Measurements from ENCODE around the gene FBXO40. TPM values are rescaled to one million over a fixed set of nuclear protein-coding genes. Genes with fewer than 3 reads are reported as not detected.

Gene FBXO40
- total RNA-seq, 1 donor from 2014 or later = not detected

- no peak overlapping the region for H3K4me3 Mint-ChIP-seq
- TF ChIP-seq, protein P1, sequence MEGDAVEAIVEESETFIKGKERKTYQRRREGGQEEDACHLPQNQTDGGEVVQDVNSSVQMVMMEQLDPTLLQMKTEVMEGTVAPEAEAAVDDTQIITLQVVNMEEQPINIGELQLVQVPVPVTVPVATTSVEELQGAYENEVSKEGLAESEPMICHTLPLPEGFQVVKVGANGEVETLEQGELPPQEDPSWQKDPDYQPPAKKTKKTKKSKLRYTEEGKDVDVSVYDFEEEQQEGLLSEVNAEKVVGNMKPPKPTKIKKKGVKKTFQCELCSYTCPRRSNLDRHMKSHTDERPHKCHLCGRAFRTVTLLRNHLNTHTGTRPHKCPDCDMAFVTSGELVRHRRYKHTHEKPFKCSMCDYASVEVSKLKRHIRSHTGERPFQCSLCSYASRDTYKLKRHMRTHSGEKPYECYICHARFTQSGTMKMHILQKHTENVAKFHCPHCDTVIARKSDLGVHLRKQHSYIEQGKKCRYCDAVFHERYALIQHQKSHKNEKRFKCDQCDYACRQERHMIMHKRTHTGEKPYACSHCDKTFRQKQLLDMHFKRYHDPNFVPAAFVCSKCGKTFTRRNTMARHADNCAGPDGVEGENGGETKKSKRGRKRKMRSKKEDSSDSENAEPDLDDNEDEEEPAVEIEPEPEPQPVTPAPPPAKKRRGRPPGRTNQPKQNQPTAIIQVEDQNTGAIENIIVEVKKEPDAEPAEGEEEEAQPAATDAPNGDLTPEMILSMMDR (conservative IDR thresholded peaks at IDR 0.05) = no peak
- H3K9me3 Mint-ChIP-seq = no peaks in the 10 kb centered on the region
- H3K27me3 Mint-ChIP-seq (ENCODE audit: low read depth) = peaks cover 3% of the 10 kb centered on the region
- H3K4me1 Mint-ChIP-seq = no peaks in the 10 kb centered on the region
- no peak overlapping the region for H3K27ac Mint-ChIP-seq (ENCODE audit: unreplicated experiment)
- H3K36me3 Mint-ChIP-seq (ENCODE audit: low read depth) = no peaks in the 10 kb centered on the region
- no peak for DNase-seq (ENCODE audit: low read depth, low spot score)
Measured at GRCh38 chr3:121621491-121621890, 28.3 kb downstream of the FBXO40 start.

- no peak overlapping the region for H3K4me3 Mint-ChIP-seq
- no peaks in the 10 kb centered on the region for H3K36me3 Mint-ChIP-seq (ENCODE audit: low read depth)
- H3K27me3 Mint-ChIP-seq (ENCODE audit: low read depth) = peaks cover 3% of the 10 kb centered on the region
- no peak for DNase-seq (ENCODE audit: low read depth, low spot score)
- no peaks in the 10 kb centered on the region for H3K4me1 Mint-ChIP-seq
- no peak overlapping the region for H3K27ac Mint-ChIP-seq (ENCODE audit: unreplicated experiment)
- no peaks in the 10 kb centered on the region for H3K9me3 Mint-ChIP-seq
- TF ChIP-seq, protein P1 (conservative IDR thresholded peaks at IDR 0.05) = no peak
Measured at GRCh38 chr3:121624147-121624899, 31.1 kb downstream of the FBXO40 start.

DNA sequence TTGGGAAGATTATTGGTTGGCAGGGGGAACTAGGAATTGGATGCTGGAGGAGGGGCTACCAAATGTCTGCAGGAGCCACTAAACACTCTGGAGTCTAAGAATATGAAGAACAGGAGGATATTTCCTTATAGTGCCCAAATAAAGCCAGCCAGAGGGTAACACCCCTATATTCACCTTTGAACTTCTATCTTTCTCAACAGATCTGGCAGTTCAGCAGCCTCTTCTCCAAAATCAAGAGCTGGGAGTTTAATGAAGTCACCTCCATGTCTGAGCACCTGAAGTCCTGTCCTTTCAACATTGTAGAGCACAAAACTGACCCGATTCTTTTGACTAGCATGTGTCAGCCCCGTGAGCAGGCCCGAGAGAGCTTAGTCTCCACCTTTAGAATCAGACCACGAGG lies 33.3 kb downstream of the FBXO40 start:
- TF ChIP-seq, protein P1 (conservative IDR thresholded peaks at IDR 0.05) = no peak
- Mint-ChIP-seq H3K4me1 (no peaks in the 10 kb centered on the region), H3K27ac (ENCODE audit: unreplicated experiment) (no peak overlapping the region), H3K27me3 (ENCODE audit: low read depth) (peaks cover 3% of the 10 kb centered on the region), H3K9me3 (no peaks in the 10 kb centered on the region), H3K36me3 (ENCODE audit: low read depth) (no peaks in the 10 kb centered on the region), H3K4me3 (no peak overlapping the region)
- no peak for DNase-seq (ENCODE audit: low read depth, low spot score)

DNA sequence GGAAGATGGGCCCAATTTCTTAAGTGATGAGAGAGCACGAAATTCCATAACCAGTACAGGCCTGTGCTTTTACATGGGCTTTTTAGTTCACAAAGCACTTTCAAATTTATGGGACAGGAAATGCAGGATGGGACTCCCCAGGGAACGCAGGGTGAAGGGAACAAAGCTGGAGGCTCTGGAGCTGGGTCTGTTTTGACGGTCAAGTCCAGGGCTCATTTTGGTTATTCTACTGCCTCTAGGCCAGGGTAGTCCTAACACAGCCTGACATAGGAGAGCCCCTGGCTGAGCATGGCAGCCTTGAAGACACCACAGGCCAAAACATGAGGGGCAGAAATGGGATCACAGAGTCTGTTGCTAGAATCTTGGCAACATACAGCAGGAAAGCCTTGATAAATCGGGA lies 34.0 kb downstream of the FBXO40 start:
- no peak overlapping the region for H3K4me3 Mint-ChIP-seq
- TF ChIP-seq, protein P1 (conservative IDR thresholded peaks at IDR 0.05) = no peak
- no peak for DNase-seq (ENCODE audit: low read depth, low spot score)
- no peaks in the 10 kb centered on the region for H3K9me3 Mint-ChIP-seq
- peaks cover 3% of the 10 kb centered on the region for H3K27me3 Mint-ChIP-seq (ENCODE audit: low read depth)
- H3K4me1 Mint-ChIP-seq = no peaks in the 10 kb centered on the region
- no peak overlapping the region for H3K27ac Mint-ChIP-seq (ENCODE audit: unreplicated experiment)
- H3K36me3 Mint-ChIP-seq (ENCODE audit: low read depth) = no peaks in the 10 kb centered on the region

DNA sequence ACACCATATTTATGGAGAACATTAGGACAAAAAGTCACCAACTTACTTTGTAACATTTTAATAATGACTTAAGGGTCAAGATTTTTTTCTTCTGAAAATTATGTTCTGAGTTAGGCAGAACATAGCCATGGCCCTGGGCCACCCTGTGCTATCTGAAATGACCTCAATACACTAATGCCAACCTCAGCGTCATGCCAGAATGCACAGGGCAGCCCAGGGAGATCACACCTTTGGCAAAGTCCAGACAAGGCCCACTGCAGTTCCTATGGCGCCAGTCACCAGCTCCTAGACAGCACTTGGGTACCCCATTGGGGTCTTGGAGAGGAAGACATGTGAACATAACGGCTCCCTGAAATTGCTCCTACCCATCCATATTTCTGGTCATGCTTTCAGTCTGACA lies 34.4 kb downstream of the FBXO40 start:
- Mint-ChIP-seq H3K4me1 (no peaks in the 10 kb centered on the region), H3K36me3 (ENCODE audit: low read depth) (no peaks in the 10 kb centered on the region), H3K27ac (ENCODE audit: unreplicated experiment) (no peak overlapping the region), H3K4me3 (no peak overlapping the region), H3K9me3 (no peaks in the 10 kb centered on the region), H3K27me3 (ENCODE audit: low read depth) (peaks cover 3% of the 10 kb centered on the region)
- DNase-seq (ENCODE audit: low read depth, low spot score) = no peak
- TF ChIP-seq, protein P1 (conservative IDR thresholded peaks at IDR 0.05) = no peak
